PC-9 (cell line): Measurements from ENCODE around the gene GFPT2. TPM values are rescaled to one million over a fixed set of nuclear protein-coding genes. Genes with fewer than 3 reads are reported as not detected.

ENCODE experiments used
- BruUV-seq: library from RNA; stranded (reverse); fragments of 400-500 nt; replicated peaks from 2 replicates; lab custom pipeline; 2021; lab: Mats Ljungman, UMichigan
- CTCF ChIA-PET: fragments of 300-600 bp; sonication (Branson Sonifier 250); formaldehyde crosslinking; loops from one replicate; lab custom pipeline; 2022; ENCODE audit warnings: antibody characterized with exemption; lab: Charles Lee
- POLR2A ChIA-PET: fragments of 300-600 bp; sonication (Branson Sonifier 250); formaldehyde crosslinking; loops from one replicate; lab custom pipeline; 2022; ENCODE audit warnings: antibody characterized with exemption; ENCODE audit not compliant: unreplicated experiment; lab: Charles Lee
- DNase-seq, 2 experiments: peaks; one replicate each; pipeline versions ENCODE4 v3.0.0 to v3.0.0-alpha.2; 2015 to 2022; ENCODE audit warnings: mixed read lengths in 1 of 2
- H2AFZ ChIP-seq: fragments of 200-600 bp; sonication (generic); 2 replicates; pipeline ENCODE4 v1.8.1; 2017; ENCODE audit warnings: antibody characterized with exemption
- H3F3A ChIP-seq: fragments of 200-600 bp; sonication (generic); 2 replicates; pipeline ENCODE4 v1.8.1; 2017; ENCODE audit warnings: antibody characterized with exemption, mild to moderate bottlenecking, low read depth; ENCODE audit not compliant: insufficient read depth
- H3K27ac ChIP-seq: fragments of 200-600 bp; sonication (generic); 2 replicates; pipeline ENCODE4 v1.6.1; 2016; ENCODE audit warnings: mixed run types
- H3K27me3 ChIP-seq: fragments of 200-600 bp; sonication (generic); 2 replicates; pipeline ENCODE4 v1.6.1; 2016; ENCODE audit warnings: low read depth, mixed run types; ENCODE audit not compliant: insufficient read depth
- H3K36me3 ChIP-seq: fragments of 200-600 bp; sonication (generic); 2 replicates; pipeline ENCODE4 v1.6.1; 2016; ENCODE audit warnings: low read depth, mixed run types
- H3K4me1 ChIP-seq: fragments of 200-600 bp; sonication (generic); replicated peaks from 2 replicates; pipeline ENCODE4 v1.6.1; 2016; ENCODE audit warnings: mixed run types; ENCODE audit not compliant: insufficient read depth
- H3K4me2 ChIP-seq: fragments of 200-600 bp; sonication (generic); 2 replicates; pipeline ENCODE4 v1.6.1; 2017; ENCODE audit warnings: mixed run types
- H3K4me3 ChIP-seq: fragments of 200-600 bp; sonication (generic); 2 replicates; pipeline ENCODE4 v1.6.1; 2016; ENCODE audit warnings: mixed run types
- H3K79me2 ChIP-seq: fragments of 200-600 bp; sonication (generic); 2 replicates; pipeline ENCODE4 v1.6.1; 2017; ENCODE audit warnings: low read depth, mixed run types
- H3K9me2 ChIP-seq: fragments of 200-600 bp; sonication (generic); 2 replicates; pipeline ENCODE4 v1.8.1; 2017; ENCODE audit warnings: mild to moderate bottlenecking; ENCODE audit not compliant: insufficient read depth
- H3K9me3 ChIP-seq: fragments of 200-600 bp; sonication (generic); 2 replicates; pipeline ENCODE4 v1.8.1; 2016; ENCODE audit warnings: low read depth; ENCODE audit not compliant: insufficient read depth
- H4K20me1 ChIP-seq: fragments of 200-600 bp; sonication (generic); 2 replicates; pipeline ENCODE4 v1.8.1; 2017; ENCODE audit not compliant: insufficient read depth
- CTCF ChIP-seq: fragments of 200-600 bp; sonication (generic); conservative IDR thresholded peaks from 2 replicates; pipeline ENCODE4 v1.6.1; 2017; ENCODE audit warnings: mixed run types, antibody characterized with exemption, mild to moderate bottlenecking, moderate library complexity
- EZH2 ChIP-seq: fragments of 200-600 bp; sonication (generic); IDR thresholded peaks from 2 replicates; pipeline ENCODE4 v1.8.0; 2017; ENCODE audit warnings: antibody characterized with exemption, low read depth
- intact Hi-C: fragments of 100-400 bp; cut with micrococcal nuclease; formaldehyde crosslinking; loops from one replicate; pipeline ENCODE4 v1.10.0; 2022; ENCODE audit not compliant: unreplicated experiment
- total RNA-seq: library from RNA; stranded (reverse); gene quantifications from 2 replicates; pipeline ENCODE4 v1.2.3, GENCODE V29; 2021

The GFPT2 gene
- total RNA-seq, 1 experiment from 2014 or later = 22.5 TPM

- TF ChIP-seq CTCF (no peak), EZH2 (no peak)
- Histone ChIP-seq H4K20me1 (no peaks in the 10 kb centered on the region), H3K27me3 (no peaks in the 10 kb centered on the region), H3F3A (peaks cover 22% of the 10 kb centered on the region), H3K4me2 (no peak overlapping the region), H3K4me3 (no peak overlapping the region; the same call in 1 of the 2 replicates), H3K27ac (no peak overlapping the region), H3K79me2 (no peaks in the 10 kb centered on the region), H3K36me3 (peaks cover 55% of the 10 kb centered on the region), H3K9me2 (no peaks in the 10 kb centered on the region), H3K9me3 (peaks cover 85% of the 10 kb centered on the region), H2AFZ (no peak overlapping the region), H3K4me1 (no peaks in the 10 kb centered on the region)
- intact Hi-C loops = no loop called here
- POLR2A ChIA-PET = no interaction called here
- BruUV-seq = no TSS peak
- CTCF ChIA-PET = no interaction called here
- DNase-seq = peak in 1 of 2 experiments; percentile 56
These were observed 93.9 kb downstream of the GFPT2 start for GRCh38 chr5:180259260-180259611.

GRCh38 chr5:180253036-180253824, 99.9 kb downstream of the GFPT2 start:
- no peak for DNase-seq
- BruUV-seq = no TSS peak
- H2AFZ ChIP-seq = no peak overlapping the region
- TF ChIP-seq CTCF (no peak), EZH2 (no peak)
- no peaks in the 10 kb centered on the region for H4K20me1 ChIP-seq
- H3K36me3 ChIP-seq = peaks cover 17% of the 10 kb centered on the region
- H3K4me3 ChIP-seq = no peak overlapping the region
- H3K27me3 ChIP-seq = no peaks in the 10 kb centered on the region
- H3K79me2 ChIP-seq = no peaks in the 10 kb centered on the region
- H3F3A ChIP-seq = no peaks in the 10 kb centered on the region
- POLR2A ChIA-PET = no interaction called here
- H3K27ac ChIP-seq = no peak overlapping the region
- CTCF ChIA-PET = no interaction called here
- no peaks in the 10 kb centered on the region for H3K9me2 ChIP-seq
- no peaks in the 10 kb centered on the region for H3K4me1 ChIP-seq
- peaks cover 59% of the 10 kb centered on the region for H3K9me3 ChIP-seq
- H3K4me2 ChIP-seq = no peak overlapping the region
- intact Hi-C loops = no loop called here

- Histone ChIP-seq H3F3A (no peaks in the 10 kb centered on the region), H3K4me3 (no peak overlapping the region), H2AFZ (no peak overlapping the region), H3K4me2 (no peak overlapping the region), H3K9me3 (peaks cover 45% of the 10 kb centered on the region), H3K79me2 (no peaks in the 10 kb centered on the region), H3K27ac (no peak overlapping the region), H4K20me1 (no peaks in the 10 kb centered on the region), H3K4me1 (no peaks in the 10 kb centered on the region), H3K9me2 (no peaks in the 10 kb centered on the region), H3K36me3 (peaks cover 17% of the 10 kb centered on the region), H3K27me3 (no peaks in the 10 kb centered on the region)
- TF ChIP-seq CTCF (no peak), EZH2 (no peak)
- POLR2A ChIA-PET = no interaction called here
- intact Hi-C loops = no loop called here
- no TSS peak for BruUV-seq
- no peak for DNase-seq
- CTCF ChIA-PET = no interaction called here
These were observed 101.2 kb downstream of the GFPT2 start for GRCh38 chr5:180251887-180252286.
